OCI-M2 (cell line): ENCODE data around the gene ANKRD39.

ENCODE experiments used
- DNase-seq: peaks from one replicate; lab custom pipeline; 2025; ENCODE audit not compliant: unreplicated experiment; lab: John Stamatoyannopoulos, UW

ANKRD39 gene

DNA sequence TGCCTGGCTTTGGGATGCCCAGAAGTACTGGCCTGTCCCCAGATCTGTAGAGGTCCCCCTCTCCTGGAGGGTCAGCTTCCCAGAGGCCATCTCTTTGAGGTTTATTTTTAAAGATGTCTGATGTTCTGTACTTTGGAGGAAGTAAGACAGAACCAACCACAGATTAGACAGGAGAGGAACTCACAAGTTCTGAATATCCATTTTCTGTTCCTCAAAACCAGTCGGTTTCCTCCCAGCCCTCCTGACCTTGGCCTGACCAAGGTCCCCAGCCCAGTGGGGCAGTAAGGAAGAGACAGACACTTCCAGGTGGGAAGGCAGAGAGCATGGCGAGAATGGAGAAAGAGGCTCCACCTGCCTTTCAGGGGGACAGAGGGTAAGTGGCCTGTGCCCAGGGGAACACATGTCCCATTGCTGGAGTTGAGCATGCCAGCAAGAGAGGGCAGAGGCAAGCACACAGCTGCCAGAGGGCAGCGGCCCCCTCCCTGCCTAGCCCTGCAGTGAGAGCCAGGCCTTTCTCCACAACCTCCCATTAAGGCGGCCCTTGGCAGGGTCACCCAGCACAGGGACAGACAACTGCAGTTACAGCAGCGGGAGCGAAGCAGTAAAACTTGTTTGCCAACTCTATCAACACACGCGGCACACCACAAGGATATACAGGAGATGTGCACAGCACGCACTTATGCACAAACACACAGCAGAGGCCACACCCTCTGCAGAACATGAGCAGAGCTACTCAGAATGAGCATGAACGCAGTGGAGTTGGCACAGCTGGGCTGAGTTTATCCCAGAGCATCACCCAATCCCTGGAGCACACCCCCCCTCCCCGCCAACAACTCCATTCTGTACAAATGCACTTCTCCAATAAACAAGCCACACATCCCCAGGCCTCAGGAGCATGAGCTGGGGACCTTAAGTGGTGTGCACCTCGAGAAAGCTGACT, 30.5 kb upstream of the ANKRD39 start:
- no peak for DNase-seq

GRCh38 chr2:96887493-96888012, 29.7 kb upstream of the ANKRD39 start:
- no peak for DNase-seq

GRCh38 chr2:96885432-96886347, 27.9 kb upstream of the ANKRD39 start:
- DNase-seq = no peak

DNA sequence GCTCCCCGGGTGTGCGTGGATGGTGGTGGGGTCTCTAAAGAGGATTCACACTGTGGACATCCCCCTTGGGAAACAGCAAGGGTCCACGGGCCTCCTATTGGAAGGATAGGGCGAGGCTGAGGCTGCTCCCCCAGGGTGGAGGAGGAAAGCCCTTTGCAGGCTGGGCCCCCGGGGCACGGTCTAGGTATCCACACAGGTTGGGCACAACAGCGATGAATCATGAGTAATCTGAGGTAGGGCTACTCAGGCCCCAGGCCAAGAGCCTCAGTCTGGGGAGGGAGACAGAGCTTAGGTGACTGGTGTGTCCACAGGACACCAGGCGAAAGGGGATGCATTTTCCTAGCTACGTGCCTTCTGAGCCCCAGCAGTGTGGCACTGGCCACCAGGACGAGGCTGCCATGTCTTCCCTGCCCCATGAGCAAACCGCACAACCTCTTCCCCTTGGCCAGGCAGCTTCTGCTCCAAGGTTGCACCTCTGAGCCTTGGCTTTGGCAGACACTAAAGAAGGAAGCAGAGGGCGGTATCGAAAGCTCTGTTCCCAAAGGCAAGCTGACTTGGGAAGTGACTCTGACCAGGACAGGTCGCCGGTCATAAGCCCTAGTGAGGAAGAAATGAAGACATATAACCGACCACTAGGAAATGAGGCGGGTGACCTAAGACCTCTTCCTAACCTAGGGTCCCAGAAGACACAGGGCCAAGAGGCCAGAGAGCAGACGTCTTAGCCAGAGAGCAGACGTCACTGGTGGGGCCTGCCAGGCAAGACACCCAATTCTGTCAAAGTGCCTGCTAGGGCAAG, 26.7 kb upstream of the ANKRD39 start:
- DNase-seq = no peak

- no peak for DNase-seq
These were observed 25.5 kb upstream of the ANKRD39 start for GRCh38 chr2:96883306-96883705.

- no peak for DNase-seq
These were observed 25.1 kb upstream of the ANKRD39 start for GRCh38 chr2:96882906-96883305.

GRCh38 chr2:96882230-96882629, 24.4 kb upstream of the ANKRD39 start:
- no peak for DNase-seq

DNA sequence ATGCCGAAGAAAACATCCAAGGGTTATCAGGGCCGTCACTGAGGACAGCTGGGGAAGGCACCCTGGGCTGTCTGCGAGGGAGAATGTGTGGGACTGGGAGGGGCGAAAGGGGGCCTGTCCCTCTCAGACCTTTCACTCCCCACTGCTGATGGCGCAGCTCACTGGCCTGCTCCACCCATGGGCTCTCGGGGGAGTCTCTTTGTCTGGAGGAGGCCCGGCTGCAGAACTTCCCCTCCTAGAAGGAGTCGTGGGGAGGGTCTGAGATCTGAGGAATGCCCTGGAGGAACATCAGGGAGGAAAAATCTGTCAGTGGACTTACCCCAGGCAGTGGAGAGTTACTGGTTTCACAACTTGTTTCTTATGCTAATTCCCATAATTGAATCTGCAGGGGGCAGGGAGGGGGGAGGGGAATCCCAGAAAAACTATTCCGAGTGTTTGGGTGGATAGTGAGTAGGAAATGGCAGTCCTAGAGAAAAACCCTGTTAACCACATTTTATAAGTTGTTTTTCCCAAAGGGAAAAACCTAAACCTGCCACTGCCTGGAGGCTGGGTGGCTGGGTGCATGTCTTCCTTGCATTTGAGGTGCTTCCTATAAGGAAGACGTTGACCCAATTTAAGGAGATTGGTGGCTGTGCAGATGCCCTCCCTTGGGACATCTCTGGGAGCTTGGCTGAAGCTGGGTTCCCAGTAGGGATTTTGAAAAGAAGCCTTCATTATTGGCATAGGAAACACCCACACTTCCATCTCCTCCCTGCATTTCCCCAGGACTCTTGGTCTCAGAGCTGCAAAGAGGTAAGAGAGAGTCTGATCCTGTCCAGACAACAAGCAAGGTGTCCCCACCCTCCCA, 23.8 kb upstream of the ANKRD39 start:
- no peak for DNase-seq

- no peak for DNase-seq
These were observed 23.1 kb upstream of the ANKRD39 start for GRCh38 chr2:96880891-96881273.

DNA sequence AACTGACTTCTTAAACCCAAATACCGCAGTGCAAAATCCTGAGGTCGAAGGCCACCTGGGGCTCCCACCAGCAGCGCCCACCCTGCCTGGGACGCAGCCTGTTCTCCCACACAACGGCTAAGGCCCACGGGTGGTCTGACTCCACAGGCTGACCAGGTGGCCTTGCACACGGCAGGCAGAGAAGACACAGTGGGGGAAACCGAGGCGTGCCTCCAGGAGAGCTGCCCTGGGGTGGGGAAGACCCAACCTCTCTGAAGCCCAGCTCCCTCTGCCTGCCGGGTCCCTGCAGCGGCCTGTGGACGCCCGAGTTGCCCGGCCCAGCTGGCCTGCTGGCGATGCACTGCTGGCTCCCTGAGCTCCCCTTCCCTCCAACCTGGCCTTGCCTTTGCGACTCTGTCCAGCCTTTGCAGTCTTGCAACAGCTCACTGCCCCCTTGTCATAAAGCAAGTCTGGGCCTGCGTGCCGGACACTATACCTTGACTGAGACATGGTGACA, 21.8 kb upstream of the ANKRD39 start:
- DNase-seq = no peak

DNA sequence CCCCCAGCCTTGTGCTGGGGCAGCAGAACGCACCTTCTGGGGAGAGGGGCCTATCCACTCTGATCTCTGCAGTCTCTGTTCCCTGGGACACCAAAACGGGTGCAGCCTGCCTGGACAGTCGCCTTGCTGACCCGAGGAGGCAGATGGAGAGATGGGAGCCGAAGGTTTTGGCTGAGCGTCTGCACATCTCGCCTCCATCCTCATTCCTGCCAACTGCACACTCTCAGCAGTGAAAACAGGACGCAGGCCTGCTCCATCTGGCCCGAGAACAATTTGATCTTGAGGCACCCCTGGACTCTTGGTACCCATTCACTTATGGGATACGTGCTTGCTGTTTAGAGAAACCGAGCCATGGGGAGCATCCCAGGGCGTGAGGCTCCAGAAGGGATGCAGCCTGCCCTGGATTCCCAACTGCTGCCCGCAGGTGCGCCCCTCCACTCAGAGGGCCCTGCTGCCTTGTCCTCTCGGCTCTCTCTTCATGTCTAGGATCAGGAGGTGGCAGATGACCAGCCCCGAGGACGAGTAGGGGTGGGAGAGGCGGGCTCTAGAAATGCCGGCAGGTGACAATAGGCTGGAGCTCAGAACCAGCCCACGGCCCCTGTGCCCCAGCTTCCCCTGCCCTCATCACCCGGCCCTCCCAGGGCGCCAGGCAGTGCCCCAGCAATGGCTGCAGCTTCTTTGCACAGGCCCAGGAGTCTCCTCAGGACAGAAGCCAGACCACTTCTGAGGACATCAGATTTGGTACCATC, 21.2 kb upstream of the ANKRD39 start:
- no peak for DNase-seq

DNA sequence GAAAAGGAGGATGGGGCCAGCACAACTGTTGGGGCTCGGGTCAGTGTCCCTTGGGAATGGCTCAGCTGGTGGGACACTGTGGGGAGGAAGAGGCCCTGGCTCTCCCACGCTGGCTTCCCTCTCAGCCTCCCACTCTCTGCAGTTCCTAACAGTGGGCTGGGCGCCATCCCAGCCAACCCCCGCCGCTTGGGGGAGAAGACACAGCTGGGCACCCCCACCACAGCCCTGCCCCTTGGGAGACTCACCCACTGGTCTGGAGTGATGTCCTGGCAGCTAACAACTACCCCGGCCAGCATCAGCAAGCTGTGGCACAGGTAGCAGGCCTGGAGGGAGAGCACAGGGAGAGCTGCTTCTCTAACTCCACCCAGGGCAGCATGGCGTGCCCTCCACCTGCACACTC, 20.4 kb upstream of the ANKRD39 start:
- no peak for DNase-seq

DNA sequence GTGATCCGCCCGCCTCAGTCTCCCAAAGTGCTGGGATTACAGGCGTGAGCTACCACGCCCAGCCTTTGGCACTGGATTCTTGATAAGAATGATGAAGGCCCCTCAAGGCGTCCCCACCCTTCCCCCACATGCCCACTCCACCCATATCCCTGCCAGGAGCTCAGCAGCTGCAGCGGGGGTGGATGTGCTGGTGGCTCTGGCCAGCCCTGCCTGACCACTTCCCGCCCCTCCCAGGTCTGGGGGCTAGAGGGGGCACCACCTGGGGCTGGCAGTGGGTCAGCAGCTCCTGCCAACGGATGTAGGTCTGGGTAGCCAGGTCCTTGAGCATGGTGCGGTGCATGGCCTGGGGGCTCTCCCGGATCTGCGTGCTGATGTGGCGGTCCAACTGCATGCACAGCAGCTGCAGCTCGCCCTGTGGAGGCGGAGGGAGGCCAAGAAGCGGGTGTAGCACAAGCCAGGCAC, 19.8 kb upstream of the ANKRD39 start:
- DNase-seq = no peak

DNA sequence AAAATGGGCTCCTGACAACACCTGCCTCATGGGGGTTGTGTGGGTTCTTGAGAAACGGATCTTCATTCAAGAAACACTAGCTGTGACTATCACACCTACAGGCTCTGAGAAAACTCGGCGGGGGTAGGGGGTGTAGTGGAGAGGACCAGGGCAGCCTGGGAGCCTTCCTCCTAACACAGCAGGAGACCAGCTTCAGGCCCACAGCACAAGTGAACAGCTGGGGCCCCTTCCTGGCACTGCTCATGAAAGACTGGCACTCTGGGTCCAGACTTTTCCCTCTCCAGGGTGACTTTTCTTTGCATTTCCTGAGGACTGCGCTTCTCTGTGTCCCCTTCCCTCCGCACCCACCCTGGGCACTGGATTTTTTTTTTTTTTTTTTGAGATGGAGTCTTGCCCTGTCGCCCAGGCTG, 19.2 kb upstream of the ANKRD39 start:
- DNase-seq = no peak

GRCh38 chr2:96876269-96877041, 18.6 kb upstream of the ANKRD39 start:
- DNase-seq = no peak

- no peak for DNase-seq
These were observed 17.9 kb upstream of the ANKRD39 start for GRCh38 chr2:96875498-96876268.

DNA sequence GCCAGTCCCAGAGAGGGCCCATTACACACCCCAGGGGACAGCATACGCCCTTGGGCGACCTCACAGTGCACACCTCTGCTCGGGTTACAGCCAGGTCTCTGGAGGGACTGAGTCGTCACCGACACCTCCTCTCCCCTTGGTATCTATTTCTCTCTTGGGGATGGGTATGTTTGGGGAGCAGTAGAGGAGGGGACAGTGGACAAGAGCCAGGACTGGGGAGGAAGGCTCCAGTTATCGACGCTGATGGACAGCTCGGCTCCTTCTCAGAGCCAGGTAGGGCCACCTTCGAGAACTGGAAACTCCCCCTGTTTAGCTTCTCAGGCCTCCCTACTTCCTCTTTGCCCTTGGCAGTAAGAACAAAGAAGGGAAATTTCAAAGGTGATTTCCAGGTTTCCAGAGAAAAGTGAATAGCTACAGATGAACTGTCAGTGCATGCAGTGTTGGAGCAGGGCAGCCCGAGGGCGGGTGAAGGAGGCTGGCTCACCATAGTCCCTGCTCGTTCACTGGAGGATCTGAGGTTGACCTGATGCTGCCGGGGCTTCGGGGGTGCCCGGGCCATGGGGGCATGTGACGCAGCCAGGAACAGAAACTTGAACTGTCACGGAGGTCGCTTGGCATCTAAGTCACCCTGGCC, 16.5 kb upstream of the ANKRD39 start:
- DNase-seq = no peak
